H9 (cell line): ENCODE data around the gene OGDH. TPM values are rescaled to one million over a fixed set of nuclear protein-coding genes. Genes with fewer than 3 reads are reported as not detected.

ENCODE experiments used
- DNase-seq: peaks from one replicate; pipeline ENCODE4 v3.0.0-alpha.2; 2017
- H2AFZ ChIP-seq: one replicate; pipeline ENCODE4 v1.6.1; 2013; ENCODE audit warnings: mild to moderate bottlenecking, low read length, control low read depth, moderate library complexity
- H2AK5ac ChIP-seq: 2 replicates; pipeline ENCODE4 v1.6.1; 2013; ENCODE audit warnings: low read length, control low read depth, mixed read lengths; ENCODE audit not compliant: insufficient read length
- H2BK120ac ChIP-seq: one replicate; pipeline ENCODE4 v1.6.1; 2013; ENCODE audit warnings: low read depth, mild to moderate bottlenecking, low read length, control low read depth, inconsistent platforms; ENCODE audit not compliant: poor library complexity, severe bottlenecking
- H2BK12ac ChIP-seq: 2 replicates; pipeline ENCODE4 v1.6.1; 2013; ENCODE audit warnings: low read length, control low read depth, mixed read lengths, low read depth; ENCODE audit not compliant: insufficient read length
- H2BK15ac ChIP-seq: 2 replicates; pipeline ENCODE4 v1.6.1; 2013; ENCODE audit warnings: low read depth, low read length, control low read depth
- H2BK20ac ChIP-seq: one replicate; pipeline ENCODE4 v1.6.1; 2013; ENCODE audit warnings: low read depth, mild to moderate bottlenecking, low read length, control low read depth, inconsistent platforms; ENCODE audit not compliant: poor library complexity, severe bottlenecking
- H2BK5ac ChIP-seq: 2 replicates; pipeline ENCODE4 v1.6.1; 2013; ENCODE audit warnings: low read length, control low read depth, mixed read lengths; ENCODE audit not compliant: insufficient read length
- H3K14ac ChIP-seq: 2 replicates; pipeline ENCODE4 v1.6.1; 2013; ENCODE audit warnings: low read length, control low read depth; ENCODE audit not compliant: insufficient read depth
- H3K18ac ChIP-seq: 2 replicates; pipeline ENCODE4 v1.6.1; 2013; ENCODE audit warnings: low read depth, mild to moderate bottlenecking, mixed read lengths, low read length, control low read depth; ENCODE audit not compliant: insufficient read length
- H3K23ac ChIP-seq: 2 replicates; pipeline ENCODE4 v1.6.1; 2013; ENCODE audit warnings: low read length, control low read depth, mixed read lengths, low read depth; ENCODE audit not compliant: insufficient read length
- H3K23me2 ChIP-seq: 2 replicates; pipeline ENCODE4 v1.6.1; 2013; ENCODE audit warnings: low read depth, mild to moderate bottlenecking, mixed read lengths, low read length, control low read depth; ENCODE audit not compliant: insufficient read length, poor library complexity, severe bottlenecking
- H3K27ac ChIP-seq: 2 replicates; pipeline ENCODE4 v1.5.1; 2013; ENCODE audit warnings: low read length, control low read depth, mixed read lengths, low read depth; ENCODE audit not compliant: insufficient read length
- H3K27me3 ChIP-seq: 2 replicates; pipeline ENCODE4 v1.6.1; 2013; ENCODE audit warnings: low read length, control low read depth, inconsistent platforms; ENCODE audit not compliant: insufficient read depth
- H3K4ac ChIP-seq: 2 replicates; pipeline ENCODE4 v1.6.1; 2013; ENCODE audit warnings: low read depth, mild to moderate bottlenecking, control low read depth, inconsistent platforms, low read length, moderate library complexity
- H3K4me1 ChIP-seq: 2 replicates; pipeline ENCODE4 v1.6.1; 2013; ENCODE audit warnings: low read length, control low read depth, inconsistent platforms; ENCODE audit not compliant: insufficient read depth
- H3K4me2 ChIP-seq: 2 replicates; pipeline ENCODE4 v1.6.1; 2013; ENCODE audit warnings: low read length, control low read depth, mixed read lengths; ENCODE audit not compliant: insufficient read length, insufficient read depth
- H3K56ac ChIP-seq: 2 replicates; pipeline ENCODE4 v1.6.1; 2013; ENCODE audit warnings: low read depth, mild to moderate bottlenecking, mixed read lengths, low read length, control low read depth; ENCODE audit not compliant: insufficient read length
- H3K79me1 ChIP-seq: 2 replicates; pipeline ENCODE4 v1.6.1; 2013; ENCODE audit warnings: low read depth, mild to moderate bottlenecking, moderate library complexity, low read length, control low read depth, inconsistent platforms; ENCODE audit not compliant: insufficient read depth, poor library complexity, severe bottlenecking
- H3K79me2 ChIP-seq: 2 replicates; pipeline ENCODE4 v1.6.1; 2013; ENCODE audit warnings: low read length, control low read depth, inconsistent platforms; ENCODE audit not compliant: insufficient read depth
- H3K9ac ChIP-seq: 2 replicates; pipeline ENCODE4 v1.6.1; 2013; ENCODE audit warnings: low read length, control low read depth, mixed read lengths; ENCODE audit not compliant: insufficient read length; ENCODE audit errors: extremely low read depth
- H3K9me3 ChIP-seq: one replicate; pipeline ENCODE4 v1.6.1; 2013; ENCODE audit warnings: low read depth, low read length, inconsistent platforms; ENCODE audit not compliant: control insufficient read depth
- H3T11ph ChIP-seq: one replicate; pipeline ENCODE4 v1.6.1; 2013; ENCODE audit warnings: mild to moderate bottlenecking, low read length, control low read depth, inconsistent platforms
- H4K20me1 ChIP-seq: one replicate; pipeline ENCODE4 v1.6.1; 2013; ENCODE audit not compliant: control insufficient read depth, insufficient read length, insufficient read depth
- H4K5ac ChIP-seq: 2 replicates; pipeline ENCODE4 v1.6.1; 2013; ENCODE audit warnings: low read depth, mild to moderate bottlenecking, mixed read lengths, low read length, control low read depth; ENCODE audit not compliant: insufficient read length
- H4K8ac ChIP-seq: replicated peaks from 2 replicates; pipeline ENCODE4 v1.6.1; 2013; ENCODE audit warnings: low read length, control low read depth, mixed read lengths, low read depth; ENCODE audit not compliant: insufficient read length
- H4K91ac ChIP-seq: 2 replicates; pipeline ENCODE4 v1.6.1; 2013; ENCODE audit warnings: low read depth, mild to moderate bottlenecking, moderate library complexity, mixed read lengths, low read length, control low read depth; ENCODE audit not compliant: insufficient read length
- H3K27ac Mint-ChIP-seq, 3 experiments: 2 replicates in 2 of 3; 3 replicates in 1 of 3; pipeline ENCODE4 v1.8.0; 2020 to 2021; ENCODE audit warnings: mixed read lengths in 3 of 3, mild to moderate bottlenecking in 1 of 3, moderate library complexity in 1 of 3
- H3K27me3 Mint-ChIP-seq: 2 replicates; pipeline ENCODE4 v1.8.0; 2021; ENCODE audit warnings: low read depth, mild to moderate bottlenecking, moderate library complexity, mixed read lengths
- H3K36me3 Mint-ChIP-seq, 3 experiments: 2 replicates in 2 of 3; 3 replicates in 1 of 3; pipeline ENCODE4 v1.8.0; 2020 to 2021; ENCODE audit warnings: low read depth in 3 of 3, mixed read lengths in 3 of 3; ENCODE audit not compliant: insufficient read depth in 1 of 3
- H3K4me1 Mint-ChIP-seq, 2 experiments: 2 replicates each; pipeline ENCODE4 v1.8.0; 2020; ENCODE audit warnings: mixed read lengths in 2 of 2
- H3K4me3 Mint-ChIP-seq, 2 experiments: 2 replicates in 1 of 2; 3 replicates in 1 of 2; pipeline ENCODE4 v1.8.0; 2020 to 2021; ENCODE audit warnings: mild to moderate bottlenecking in 2 of 2, mixed read lengths in 2 of 2, moderate library complexity in 1 of 2
- H3K9me3 Mint-ChIP-seq, 2 experiments: 2 replicates in 1 of 2; 3 replicates in 1 of 2; pipeline ENCODE4 v1.8.0; 2020; ENCODE audit warnings: mild to moderate bottlenecking in 2 of 2, mixed read lengths in 2 of 2, moderate library complexity in 1 of 2
- WGBS: extraction: QIAGEN DNeasy Blood & Tissue Kit; methylation state at CpG from one replicate; pipeline ENCODE4 v1.1.7; 2013; ENCODE audit warnings: missing lambda C conversion rate, low lambda C conversion rate, mixed read lengths; ENCODE audit not compliant: insufficient read length; ENCODE audit errors: extremely low coverage; 5-methylcytosine and 5-hydroxymethylcytosine counted together
- total RNA-seq: library from RNA; stranded (reverse); gene quantifications from 2 replicates; pipeline ENCODE4 v1.2.1, GENCODE V29; 2021
- TF ChIP-seq, protein P1 (sequence below): fragments of 200-600 bp; sonication (generic); conservative IDR thresholded peaks from 3 replicates; pipeline ENCODE4 v1.8.0; 2021; ENCODE audit warnings: antibody characterized with exemption, mild to moderate bottlenecking

The OGDH gene
- total RNA-seq, 1 experiment from 2014 or later = 77.3 TPM

DNA sequence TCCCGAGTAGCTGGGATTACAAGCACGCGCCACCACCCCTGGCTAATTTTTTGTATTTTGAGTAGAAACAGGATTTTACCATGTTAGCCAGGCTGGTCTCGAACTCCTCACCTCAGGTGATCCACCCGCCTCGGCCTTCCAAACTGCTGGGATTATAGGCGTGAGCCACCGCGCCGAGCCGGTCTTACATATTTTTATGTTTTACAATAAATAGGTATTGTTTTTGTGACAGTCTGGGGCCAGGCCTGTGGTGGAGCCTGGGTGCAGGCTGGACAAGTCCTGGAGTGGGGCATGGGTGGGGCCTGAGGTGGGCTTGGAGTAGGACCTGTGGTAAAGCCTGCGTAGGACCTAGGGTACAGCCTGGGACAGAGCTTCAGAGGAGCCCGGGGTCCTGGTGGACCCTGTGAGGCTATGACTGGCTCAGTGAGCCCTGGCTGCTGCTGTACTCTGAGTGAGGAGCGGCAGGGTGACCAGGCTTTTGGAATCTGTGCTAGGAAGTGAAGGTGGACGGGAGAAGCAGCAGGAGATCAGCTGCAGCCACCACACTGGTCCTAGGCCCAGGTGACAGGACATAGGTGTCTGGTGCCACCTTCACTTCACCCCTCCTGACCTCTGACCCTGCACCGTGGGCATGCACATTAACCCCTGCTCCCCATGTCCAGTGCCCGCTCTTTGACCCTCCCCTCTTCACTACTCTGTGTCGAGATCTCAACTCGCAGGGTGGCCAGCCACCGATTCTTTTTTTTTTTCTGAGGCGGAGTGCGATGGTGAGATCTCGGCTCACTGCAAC, 132.6 kb downstream of the OGDH start:
- Histone ChIP-seq H3K4me1 (no peaks in the 10 kb centered on the region), H3K79me2 (no peaks in the 10 kb centered on the region), H4K8ac (no peak overlapping the region), H2AK5ac (no peak overlapping the region), H3K23me2 (no peaks in the 10 kb centered on the region), H4K20me1 (no peaks in the 10 kb centered on the region), H3K23ac (no peak overlapping the region), H3T11ph (no peak overlapping the region), H2BK120ac (no peak overlapping the region), H2BK15ac (no peak overlapping the region), H3K18ac (no peak overlapping the region), H2AFZ (no peak overlapping the region), H3K27ac (no peak overlapping the region), H3K14ac (no peak overlapping the region; the same call in 1 of the 2 replicates), H4K91ac (no peak overlapping the region), H2BK20ac (no peak overlapping the region), H3K9me3 (no peaks in the 10 kb centered on the region), H3K79me1 (no peaks in the 10 kb centered on the region), H3K4me2 (no peak overlapping the region), H3K56ac (no peak overlapping the region), H3K27me3 (no peaks in the 10 kb centered on the region), H2BK5ac (no peak overlapping the region), H4K5ac (no peak overlapping the region), H3K9ac (no peak overlapping the region), H2BK12ac (no peak overlapping the region), H3K4ac (no peak overlapping the region)
- Mint-ChIP-seq H3K9me3 (no peaks in the 10 kb centered on the region), H3K4me3 (no peak overlapping the region), H3K4me1 (peaks cover 0 to 3% of the 10 kb centered on the region in 2 experiments; a peak in 1 of 4 replicates), H3K36me3 (no peaks in the 10 kb centered on the region), H3K27me3 (no peaks in the 10 kb centered on the region; the same call in none of the 2 replicates), H3K27ac (no peak overlapping the region)
- no CpG with 5 or more reads among the region's 23 CpGs for WGBS
- no peak for DNase-seq
- TF ChIP-seq, protein P1, sequence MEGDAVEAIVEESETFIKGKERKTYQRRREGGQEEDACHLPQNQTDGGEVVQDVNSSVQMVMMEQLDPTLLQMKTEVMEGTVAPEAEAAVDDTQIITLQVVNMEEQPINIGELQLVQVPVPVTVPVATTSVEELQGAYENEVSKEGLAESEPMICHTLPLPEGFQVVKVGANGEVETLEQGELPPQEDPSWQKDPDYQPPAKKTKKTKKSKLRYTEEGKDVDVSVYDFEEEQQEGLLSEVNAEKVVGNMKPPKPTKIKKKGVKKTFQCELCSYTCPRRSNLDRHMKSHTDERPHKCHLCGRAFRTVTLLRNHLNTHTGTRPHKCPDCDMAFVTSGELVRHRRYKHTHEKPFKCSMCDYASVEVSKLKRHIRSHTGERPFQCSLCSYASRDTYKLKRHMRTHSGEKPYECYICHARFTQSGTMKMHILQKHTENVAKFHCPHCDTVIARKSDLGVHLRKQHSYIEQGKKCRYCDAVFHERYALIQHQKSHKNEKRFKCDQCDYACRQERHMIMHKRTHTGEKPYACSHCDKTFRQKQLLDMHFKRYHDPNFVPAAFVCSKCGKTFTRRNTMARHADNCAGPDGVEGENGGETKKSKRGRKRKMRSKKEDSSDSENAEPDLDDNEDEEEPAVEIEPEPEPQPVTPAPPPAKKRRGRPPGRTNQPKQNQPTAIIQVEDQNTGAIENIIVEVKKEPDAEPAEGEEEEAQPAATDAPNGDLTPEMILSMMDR = no peak
